ENCODE measurements around the gene WIPI1.
"Not testable (repeated sequence)": the region's sequence is repeated elsewhere in the genome, so short reads cannot be mapped to it uniquely, and the experiment has no call there.

Gene WIPI1

GRCh38 chr17:68378268-68379176 lies 78.8 kb downstream of the WIPI1 start:
- WGBS, 2 donors (ENCODE audit: extremely low coverage in 2 of 2, insufficient read length in 2 of 2, insufficient replicate concordance in 1 of 2): no CpG with 5 or more reads among the region's 21 CpGs
- Histone ChIP-seq H3K4me1 (ENCODE audit: control insufficient read depth in 2 of 2, insufficient read depth in 1 of 2, low read depth in 1 of 2, low read length in 2 of 2) (peaks cover 17 to 23% of the 10 kb centered on the region in 2 donors), H4K91ac (ENCODE audit: low read depth, low read length, poor library complexity) (no peak overlapping the region), H2BK12ac (ENCODE audit: low read length) (no peak overlapping the region), H3K23ac (ENCODE audit: low read depth, low read length, poor library complexity) (peak overlapping the region; percentile 5), H3K4me2 (ENCODE audit: insufficient read depth, low read length, poor library complexity, severe bottlenecking) (no peak overlapping the region), H3K79me1 (ENCODE audit: low read depth, low read length) (no peaks in the 10 kb centered on the region), H3K18ac (ENCODE audit: low read length) (peak overlapping the region; percentile 86), H3K36me3 (replicated peaks in 1 of 2; ENCODE audit: control insufficient read depth in 2 of 2, insufficient read depth in 2 of 2, low read length in 2 of 2) (no peaks in the 10 kb centered on the region), H3K14ac (ENCODE audit: low read length) (peak overlapping the region; percentile 27), H3K4me3 (ENCODE audit: low read length in 2 of 2) (no peak overlapping the region), H2BK120ac (ENCODE audit: low read depth, low read length) (no peak overlapping the region), H3K9ac (ENCODE audit: low read depth, low read length, poor library complexity) (peak overlapping the region; percentile 47), H2BK5ac (ENCODE audit: low read length) (peak overlapping the region; percentile 8), H3K27me3 (ENCODE audit: control insufficient read depth in 3 of 3, insufficient read depth in 3 of 3, low read depth in 1 of 3, low read length in 3 of 3) (no peaks in the 10 kb centered on the region), H4K8ac (ENCODE audit: low read depth, low read length) (no peak overlapping the region), H2AFZ (ENCODE audit: low read length) (peak overlapping the region; percentile 83), H3K27ac (replicated peaks; ENCODE audit: low read length) (peak overlapping the region; percentile 13), H3K9me3 (replicated peaks in 1 of 2; ENCODE audit: control insufficient read depth in 2 of 2, insufficient read depth in 1 of 2, low read depth in 1 of 2, low read length in 2 of 2) (no peaks in the 10 kb centered on the region), H3K4ac (ENCODE audit: low read length) (no peak overlapping the region), H2BK15ac (ENCODE audit: low read length) (peak overlapping the region; percentile 61), H2AK5ac (ENCODE audit: low read depth, low read length) (no peak overlapping the region)
- DNase-seq (ENCODE audit: low spot score): no peak

GRCh38 chr17:68377771-68378267 lies 79.5 kb downstream of the WIPI1 start:
- Histone ChIP-seq H3K27ac (replicated peaks; ENCODE audit: low read length) (no peak overlapping the region), H3K9ac (ENCODE audit: low read depth, low read length, poor library complexity) (peak overlapping the region; percentile 47), H2BK5ac (ENCODE audit: low read length) (peak overlapping the region; percentile 8), H3K4ac (ENCODE audit: low read length) (no peak overlapping the region), H3K4me2 (ENCODE audit: insufficient read depth, low read length, poor library complexity, severe bottlenecking) (no peak overlapping the region), H4K91ac (ENCODE audit: low read depth, low read length, poor library complexity) (no peak overlapping the region), H3K9me3 (replicated peaks in 1 of 2; ENCODE audit: control insufficient read depth in 2 of 2, insufficient read depth in 1 of 2, low read depth in 1 of 2, low read length in 2 of 2) (no peaks in the 10 kb centered on the region), H2BK15ac (ENCODE audit: low read length) (peak overlapping the region; percentile 61), H3K23ac (ENCODE audit: low read depth, low read length, poor library complexity) (peak overlapping the region; percentile 5), H2BK12ac (ENCODE audit: low read length) (no peak overlapping the region), H2AFZ (ENCODE audit: low read length) (peak overlapping the region; percentile 83), H3K79me1 (ENCODE audit: low read depth, low read length) (no peaks in the 10 kb centered on the region), H3K4me3 (ENCODE audit: low read length in 2 of 2) (no peak overlapping the region), H4K8ac (ENCODE audit: low read depth, low read length) (no peak overlapping the region), H2BK120ac (ENCODE audit: low read depth, low read length) (no peak overlapping the region), H2AK5ac (ENCODE audit: low read depth, low read length) (no peak overlapping the region), H3K27me3 (ENCODE audit: control insufficient read depth in 3 of 3, insufficient read depth in 3 of 3, low read depth in 1 of 3, low read length in 3 of 3) (no peaks in the 10 kb centered on the region), H3K36me3 (replicated peaks in 1 of 2; ENCODE audit: control insufficient read depth in 2 of 2, insufficient read depth in 2 of 2, low read length in 2 of 2) (no peaks in the 10 kb centered on the region), H3K14ac (ENCODE audit: low read length) (no peak overlapping the region), H3K4me1 (ENCODE audit: control insufficient read depth in 2 of 2, insufficient read depth in 1 of 2, low read depth in 1 of 2, low read length in 2 of 2) (peaks cover 16 to 18% of the 10 kb centered on the region in 2 donors), H3K18ac (ENCODE audit: low read length) (peak overlapping the region; percentile 86)
- no peak for DNase-seq (ENCODE audit: low spot score)
- no CpG with 5 or more reads among the region's 8 CpGs for WGBS, 2 donors (ENCODE audit: extremely low coverage in 2 of 2, insufficient read length in 2 of 2, insufficient replicate concordance in 1 of 2)

- H2BK5ac ChIP-seq (ENCODE audit: low read length); H3K4me3 ChIP-seq (ENCODE audit: low read length in 2 of 2); H2AFZ ChIP-seq (ENCODE audit: low read length); H3K79me1 ChIP-seq (ENCODE audit: low read depth, low read length); H3K4ac ChIP-seq (ENCODE audit: low read length); DNase-seq (ENCODE audit: low spot score); H3K18ac ChIP-seq (ENCODE audit: low read length); H2AK5ac ChIP-seq (ENCODE audit: low read depth, low read length); H2BK12ac ChIP-seq (ENCODE audit: low read length); H3K23ac ChIP-seq (ENCODE audit: low read depth, low read length, poor library complexity); H3K27me3 ChIP-seq (ENCODE audit: control insufficient read depth in 3 of 3, insufficient read depth in 3 of 3, low read depth in 1 of 3, low read length in 3 of 3); H3K27ac ChIP-seq (replicated peaks; ENCODE audit: low read length); H4K91ac ChIP-seq (ENCODE audit: low read depth, low read length, poor library complexity); H3K36me3 ChIP-seq (replicated peaks in 1 of 2; ENCODE audit: control insufficient read depth in 2 of 2, insufficient read depth in 2 of 2, low read length in 2 of 2); H2BK120ac ChIP-seq (ENCODE audit: low read depth, low read length); H3K9ac ChIP-seq (ENCODE audit: low read depth, low read length, poor library complexity); H2BK15ac ChIP-seq (ENCODE audit: low read length); H4K8ac ChIP-seq (ENCODE audit: low read depth, low read length); H3K14ac ChIP-seq (ENCODE audit: low read length); H3K4me2 ChIP-seq (ENCODE audit: insufficient read depth, low read length, poor library complexity, severe bottlenecking); H3K9me3 ChIP-seq (replicated peaks in 1 of 2; ENCODE audit: control insufficient read depth in 2 of 2, insufficient read depth in 1 of 2, low read depth in 1 of 2, low read length in 2 of 2): not testable (repeated sequence)
- peaks cover 12 to 18% of the 10 kb centered on the region in 2 donors for H3K4me1 ChIP-seq (ENCODE audit: control insufficient read depth in 2 of 2, insufficient read depth in 1 of 2, low read depth in 1 of 2, low read length in 2 of 2)
- no CpG with 5 or more reads among the region's 2 CpGs for WGBS, 2 donors (ENCODE audit: extremely low coverage in 2 of 2, insufficient read length in 2 of 2, insufficient replicate concordance in 1 of 2)
Observed at GRCh38 chr17:68376178-68376577, 81.1 kb downstream of the WIPI1 start.

- Histone ChIP-seq H3K4me1 (ENCODE audit: control insufficient read depth in 2 of 2, insufficient read depth in 1 of 2, low read depth in 1 of 2, low read length in 2 of 2) (peaks cover 12 to 18% of the 10 kb centered on the region in 2 donors), H3K9ac (ENCODE audit: low read depth, low read length, poor library complexity) (no peak overlapping the region), H4K8ac (ENCODE audit: low read depth, low read length) (no peak overlapping the region), H3K27ac (replicated peaks; ENCODE audit: low read length) (no peak overlapping the region), H3K14ac (ENCODE audit: low read length) (no peak overlapping the region), H3K4ac (ENCODE audit: low read length) (no peak overlapping the region), H3K4me2 (ENCODE audit: insufficient read depth, low read length, poor library complexity, severe bottlenecking) (no peak overlapping the region), H3K27me3 (ENCODE audit: control insufficient read depth in 3 of 3, insufficient read depth in 3 of 3, low read depth in 1 of 3, low read length in 3 of 3) (no peaks in the 10 kb centered on the region), H3K23ac (ENCODE audit: low read depth, low read length, poor library complexity) (no peak overlapping the region), H3K9me3 (replicated peaks in 1 of 2; ENCODE audit: control insufficient read depth in 2 of 2, insufficient read depth in 1 of 2, low read depth in 1 of 2, low read length in 2 of 2) (no peaks in the 10 kb centered on the region), H2BK120ac (ENCODE audit: low read depth, low read length) (no peak overlapping the region), H4K91ac (ENCODE audit: low read depth, low read length, poor library complexity) (no peak overlapping the region), H2BK15ac (ENCODE audit: low read length) (no peak overlapping the region), H3K36me3 (replicated peaks in 1 of 2; ENCODE audit: control insufficient read depth in 2 of 2, insufficient read depth in 2 of 2, low read length in 2 of 2) (peaks cover 0 to 1% of the 10 kb centered on the region in 2 donors), H2BK12ac (ENCODE audit: low read length) (no peak overlapping the region), H2BK5ac (ENCODE audit: low read length) (no peak overlapping the region), H2AFZ (ENCODE audit: low read length) (no peak overlapping the region), H2AK5ac (ENCODE audit: low read depth, low read length) (no peak overlapping the region), H3K79me1 (ENCODE audit: low read depth, low read length) (no peaks in the 10 kb centered on the region), H3K4me3 (ENCODE audit: low read length in 2 of 2) (no peak overlapping the region), H3K18ac (ENCODE audit: low read length) (no peak overlapping the region)
- no CpG with 5 or more reads among the region's 8 CpGs for WGBS, 2 donors (ENCODE audit: extremely low coverage in 2 of 2, insufficient read length in 2 of 2, insufficient replicate concordance in 1 of 2)
- no peak for DNase-seq (ENCODE audit: low spot score)
Observed at GRCh38 chr17:68375566-68375965, 81.7 kb downstream of the WIPI1 start.

Data from neuronal stem cell (in vitro differentiated cells).